MCF 10A (cell line): ENCODE data around the gene ACTN2. TPM values are rescaled to one million over a fixed set of nuclear protein-coding genes. Genes with fewer than 3 reads are reported as not detected.

ENCODE experiments used
- BruUV-seq: library from RNA; stranded (reverse); fragments of 400-500 nt; replicated peaks from 2 replicates; lab custom pipeline; 2021; lab: Mats Ljungman, UMichigan
- CTCF ChIA-PET: fragments of 300-600 bp; sonication (Branson Sonifier 250); formaldehyde crosslinking; extraction: SDS; loops from one replicate; lab custom pipeline; 2021; ENCODE audit warnings: antibody characterized with exemption, inconsistent platforms; lab: Yijun Ruan, JAX
- POLR2A ChIA-PET: fragments of 300-600, 350-650 bp; sonication (Branson Sonifier 250); formaldehyde crosslinking; extraction: SDS; loops from one replicate; lab custom pipeline; 2020; ENCODE audit warnings: antibody characterized with exemption, inconsistent platforms; lab: Yijun Ruan, JAX
- DNase-seq: peaks from one replicate; pipeline ENCODE4 v3.0.0-alpha.2; 2018; ENCODE audit not compliant: unreplicated experiment
- H3K27ac Mint-ChIP-seq: one replicate; pipeline ENCODE4 v1.8.0; 2022; ENCODE audit warnings: mild to moderate bottlenecking, low read depth, mixed read lengths; ENCODE audit not compliant: unreplicated experiment
- H3K27me3 Mint-ChIP-seq: one replicate; pipeline ENCODE4 v1.8.0; 2022; ENCODE audit warnings: mixed read lengths; ENCODE audit not compliant: insufficient read depth, unreplicated experiment
- H3K36me3 Mint-ChIP-seq: one replicate; pipeline ENCODE4 v1.8.0; 2022; ENCODE audit warnings: mild to moderate bottlenecking, moderate library complexity, mixed read lengths; ENCODE audit not compliant: insufficient read depth, unreplicated experiment
- H3K4me1 Mint-ChIP-seq: one replicate; pipeline ENCODE4 v1.8.0; 2022; ENCODE audit warnings: mixed read lengths; ENCODE audit not compliant: insufficient read depth, unreplicated experiment
- H3K4me3 Mint-ChIP-seq: one replicate; pipeline ENCODE4 v1.8.0; 2022; ENCODE audit warnings: mild to moderate bottlenecking, moderate library complexity, mixed read lengths; ENCODE audit not compliant: unreplicated experiment
- H3K9me3 Mint-ChIP-seq: one replicate; pipeline ENCODE4 v1.8.0; 2022; ENCODE audit warnings: mixed read lengths; ENCODE audit not compliant: unreplicated experiment
- CTCF ChIP-seq: fragments of 200-600 bp; IDR thresholded peaks from one replicate; pipeline ENCODE4 v1.8.0; 2022; ENCODE audit warnings: antibody characterized with exemption, mild to moderate bottlenecking; ENCODE audit not compliant: unreplicated experiment
- intact Hi-C: fragments of 100-400 bp; cut with micrococcal nuclease; formaldehyde crosslinking; loops from 2 replicates; pipeline ENCODE4 v1.14.1; 2022
- total RNA-seq: library from RNA; stranded (reverse); gene quantifications from 2 replicates; pipeline ENCODE4 v1.2.3, GENCODE V29; 2022

The ACTN2 gene
- total RNA-seq, 1 experiment from 2014 or later = not detected

GRCh38 chr1:236689713-236690569, 3.6 kb downstream of the ACTN2 start:
- H3K4me3 Mint-ChIP-seq = no peak overlapping the region
- ChIA-PET POLR2A (interaction anchor here (0.6 kb wide), 1 partner anchor 80 kb away, joined by 5 read pairs; no protein-coding TSS in a partner anchor), CTCF (interaction anchor here (0.6 to 1.4 kb wide), 2 partner anchors 11 to 13 kb away, joined by 3 to 4 read pairs; no protein-coding TSS in a partner anchor)
- DNase-seq = no peak
- BruUV-seq = no TSS peak
- H3K36me3 Mint-ChIP-seq = peaks cover 6% of the 10 kb centered on the region
- intact Hi-C loops = no loop called here
- no peak for TF ChIP-seq CTCF
- no peak overlapping the region for H3K27ac Mint-ChIP-seq
- H3K27me3 Mint-ChIP-seq = peaks cover 47% of the 10 kb centered on the region
- peaks cover 7% of the 10 kb centered on the region for H3K4me1 Mint-ChIP-seq
- H3K9me3 Mint-ChIP-seq = peaks cover 11% of the 10 kb centered on the region

- no peaks in the 10 kb centered on the region for H3K9me3 Mint-ChIP-seq
- H3K4me3 Mint-ChIP-seq = no peak overlapping the region
- CTCF ChIA-PET = no interaction called here
- no peak overlapping the region for H3K27ac Mint-ChIP-seq
- no peak for DNase-seq
- intact Hi-C loops = no loop called here
- no peaks in the 10 kb centered on the region for H3K36me3 Mint-ChIP-seq
- no TSS peak for BruUV-seq
- POLR2A ChIA-PET = no interaction called here
- peaks cover 33% of the 10 kb centered on the region for H3K27me3 Mint-ChIP-seq
- no peaks in the 10 kb centered on the region for H3K4me1 Mint-ChIP-seq
- TF ChIP-seq CTCF = no peak
Measured at GRCh38 chr1:236691348-236691747, 5.0 kb downstream of the ACTN2 start.

GRCh38 chr1:236692128-236692527, 5.8 kb downstream of the ACTN2 start:
- Mint-ChIP-seq H3K4me1 (no peaks in the 10 kb centered on the region), H3K36me3 (no peaks in the 10 kb centered on the region), H3K27ac (no peak overlapping the region), H3K27me3 (peaks cover 31% of the 10 kb centered on the region), H3K9me3 (no peaks in the 10 kb centered on the region), H3K4me3 (no peak overlapping the region)
- ChIA-PET CTCF (interaction anchor here (0.6 to 1.0 kb wide), 2 partner anchors 8 to 83 kb away, joined by 3 read pairs; no protein-coding TSS in a partner anchor), POLR2A (no interaction called here)
- TF ChIP-seq CTCF = no peak
- DNase-seq = no peak
- no TSS peak for BruUV-seq
- intact Hi-C loops = no loop called here

GRCh38 chr1:236692742-236693141, 6.4 kb downstream of the ACTN2 start:
- no peak for DNase-seq
- Mint-ChIP-seq H3K4me1 (no peaks in the 10 kb centered on the region), H3K9me3 (no peaks in the 10 kb centered on the region), H3K27ac (no peak overlapping the region), H3K36me3 (no peaks in the 10 kb centered on the region), H3K27me3 (peaks cover 25% of the 10 kb centered on the region), H3K4me3 (no peak overlapping the region)
- BruUV-seq = no TSS peak
- POLR2A ChIA-PET = no interaction called here
- CTCF ChIA-PET = interaction anchor here (0.6 to 1.0 kb wide), 2 partner anchors 9 to 84 kb away, joined by 3 read pairs; no protein-coding TSS in a partner anchor
- no peak for TF ChIP-seq CTCF
- intact Hi-C loops = no loop called here
